ENCODE results near the gene PEX7. TPM values are rescaled to one million over a fixed set of nuclear protein-coding genes. Genes with fewer than 3 reads are reported as not detected.
"Not testable (repeated sequence)": the region's sequence is repeated elsewhere in the genome, so short reads cannot be mapped to it uniquely, and the experiment has no call there.

The PEX7 gene
- total RNA-seq, 1 experiment from 2014 or later = 15.7 TPM

DNA sequence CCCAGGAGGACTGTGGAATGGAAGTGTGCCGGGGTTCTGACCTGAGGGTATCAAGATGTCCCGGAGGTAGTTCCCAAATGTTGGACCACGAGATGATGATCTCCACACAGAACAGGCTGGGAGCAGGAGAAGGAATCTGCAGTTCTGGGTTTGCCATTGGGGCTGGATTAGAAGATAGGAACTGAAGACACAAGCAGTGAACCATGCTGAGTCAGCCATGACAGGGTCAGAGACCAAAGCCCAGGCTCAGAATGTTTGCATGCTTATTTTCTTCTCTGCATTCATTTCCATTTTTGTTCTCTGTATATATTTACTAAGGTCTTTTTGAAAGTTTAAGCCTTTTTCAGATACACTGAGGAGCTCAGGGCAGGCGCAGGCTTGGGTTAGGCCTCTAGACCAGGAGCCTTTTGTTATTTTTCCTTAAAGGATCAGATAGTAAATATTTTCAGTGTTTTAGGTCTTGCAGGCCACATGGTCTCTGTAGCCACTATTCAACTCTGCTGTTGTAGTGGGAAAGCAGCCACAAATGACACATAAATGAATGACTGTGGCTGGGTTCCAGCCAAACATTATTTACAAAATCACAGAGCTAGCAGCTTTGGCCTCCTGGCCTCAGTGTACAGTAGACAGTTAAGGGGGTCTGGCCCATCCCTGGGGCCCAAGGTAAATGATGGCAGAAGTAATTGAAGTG, 128.2 kb downstream of the PEX7 start:
- peak; percentile 29 for DNase-seq (ENCODE audit: low read depth)

DNA sequence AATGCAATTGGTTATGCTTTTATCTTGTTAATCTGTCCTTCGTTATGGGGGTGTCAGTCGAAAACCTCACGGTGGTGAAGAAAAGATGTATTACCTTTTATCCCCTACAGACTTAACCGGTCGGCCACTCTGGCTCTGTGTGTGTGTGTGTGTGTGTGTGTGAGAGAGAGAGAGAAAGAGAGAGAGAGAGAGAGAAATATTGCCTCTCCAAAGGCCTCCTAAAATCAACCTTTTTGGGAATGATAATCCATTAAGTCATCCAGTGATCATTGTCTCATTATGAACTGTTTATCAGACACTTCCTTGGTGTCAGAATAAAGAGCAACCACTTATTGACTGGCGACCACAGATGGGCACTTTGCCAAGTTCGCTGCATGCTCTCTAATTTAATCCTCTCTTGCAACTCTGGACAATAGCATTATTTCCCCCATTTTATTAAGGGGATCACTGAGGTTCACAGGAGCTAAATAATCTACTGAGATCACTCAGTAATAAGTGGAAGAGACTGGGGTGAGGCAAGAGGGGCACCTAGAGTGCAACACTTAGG, 130.4 kb downstream of the PEX7 start:
- DNase-seq (ENCODE audit: low read depth) = no peak

DNA sequence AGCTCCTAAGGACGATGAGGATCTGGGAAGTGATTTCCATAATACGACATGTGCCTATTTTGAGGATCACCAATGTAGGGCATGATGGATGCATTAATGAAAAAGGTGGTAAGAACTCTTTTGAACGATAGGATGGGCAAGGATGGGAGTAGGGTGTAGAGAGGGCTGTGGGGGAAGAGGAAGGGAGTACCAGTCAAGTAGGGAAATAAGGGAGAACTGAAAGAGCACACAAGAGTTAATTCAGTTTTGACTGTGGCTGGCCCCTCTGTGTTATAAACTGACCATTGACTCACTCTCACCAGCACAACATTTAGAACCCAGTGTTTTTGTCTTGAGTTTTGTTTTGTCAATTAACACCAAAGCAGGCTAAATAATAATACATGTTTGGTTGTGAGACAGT, 132.7 kb downstream of the PEX7 start:
- no peak for DNase-seq (ENCODE audit: low read depth)

DNA sequence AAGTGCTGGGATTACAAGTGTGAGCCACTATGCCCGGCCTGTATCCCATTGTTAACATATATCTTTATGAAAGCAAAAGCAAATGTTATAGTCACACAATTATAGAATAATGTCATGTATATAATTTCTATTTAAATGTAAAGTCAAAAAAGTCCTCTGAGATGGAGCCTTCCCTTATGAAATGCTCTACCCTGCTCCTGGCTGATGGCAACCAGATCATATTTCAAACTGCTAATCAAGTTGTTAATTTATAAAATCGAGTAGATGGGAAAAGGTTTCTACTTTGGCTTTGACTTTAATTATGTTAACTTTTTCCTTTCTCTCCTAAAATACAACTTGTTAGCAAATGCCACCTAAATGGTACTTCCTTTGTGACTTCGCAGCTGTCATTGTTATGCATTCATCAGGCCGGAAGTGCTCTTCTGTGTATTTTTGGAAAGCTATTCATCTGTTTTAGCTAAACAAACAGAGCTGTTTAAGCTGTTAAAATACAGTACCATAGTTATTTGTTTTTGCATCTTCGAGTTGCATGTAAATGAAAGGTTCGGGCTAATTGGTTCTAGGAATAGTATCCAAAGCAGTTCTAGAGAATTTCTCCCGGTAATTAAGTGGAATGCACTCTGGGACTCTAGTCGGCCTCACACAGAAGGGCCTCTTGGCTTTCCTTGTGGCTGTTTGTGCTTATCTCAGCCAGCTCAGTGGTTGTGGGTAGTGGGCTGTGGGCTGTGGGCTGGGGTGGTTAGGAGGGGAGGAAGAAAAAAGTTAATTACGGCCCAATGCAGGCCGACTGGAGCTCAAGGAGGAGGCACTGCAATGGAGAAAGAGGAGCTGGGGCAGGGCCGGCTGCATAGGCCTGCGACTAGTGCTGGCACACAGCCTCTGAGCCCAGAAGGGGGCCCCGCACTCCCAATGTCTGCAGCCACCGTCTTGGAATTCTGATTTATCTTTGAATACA, 134.5 kb downstream of the PEX7 start:
- DNase-seq (ENCODE audit: low read depth) = peak; percentile 34

DNA sequence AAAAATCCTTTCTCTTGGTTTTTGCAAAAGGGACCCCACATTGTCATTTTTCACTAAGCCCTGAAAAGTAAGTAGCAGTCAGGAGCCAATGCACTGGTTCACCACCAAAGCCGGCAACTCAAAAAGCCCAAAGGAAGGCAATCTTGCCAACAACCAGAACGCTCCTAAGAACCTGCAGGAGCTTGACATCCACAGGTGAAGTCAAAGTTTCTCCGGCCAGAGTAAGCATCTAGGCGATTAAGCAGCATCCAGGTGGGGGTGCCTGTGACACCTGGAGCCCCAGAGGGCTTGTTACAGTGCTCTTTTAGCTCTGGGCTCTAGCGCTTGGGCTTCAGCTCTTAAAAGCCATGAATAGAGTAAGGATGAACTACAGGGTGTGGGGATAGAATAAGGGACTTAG, 135.8 kb downstream of the PEX7 start:
- DNase-seq (ENCODE audit: low read depth) = no peak

DNA sequence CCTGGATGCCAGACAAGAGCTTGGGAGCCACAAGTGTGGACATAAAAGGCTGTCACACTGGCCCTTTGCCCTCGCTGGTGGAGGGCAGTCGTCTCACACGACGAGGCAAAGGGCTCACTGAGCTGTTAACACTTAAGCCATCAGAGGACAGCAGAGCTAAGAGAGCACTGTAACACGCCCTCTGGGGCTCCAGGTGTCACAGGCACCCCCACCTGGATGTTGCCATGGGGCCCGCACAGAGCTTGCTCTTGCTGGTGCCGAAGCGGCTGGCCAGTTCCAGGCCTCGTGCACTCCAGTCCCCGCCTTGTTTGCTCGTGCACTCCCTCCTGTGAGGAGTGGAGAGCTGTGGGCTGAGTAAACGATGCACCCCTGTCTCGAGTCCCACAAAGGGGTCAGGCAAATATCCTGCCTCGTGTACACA, 137.1 kb downstream of the PEX7 start:
- no peak for DNase-seq (ENCODE audit: low read depth)

DNA sequence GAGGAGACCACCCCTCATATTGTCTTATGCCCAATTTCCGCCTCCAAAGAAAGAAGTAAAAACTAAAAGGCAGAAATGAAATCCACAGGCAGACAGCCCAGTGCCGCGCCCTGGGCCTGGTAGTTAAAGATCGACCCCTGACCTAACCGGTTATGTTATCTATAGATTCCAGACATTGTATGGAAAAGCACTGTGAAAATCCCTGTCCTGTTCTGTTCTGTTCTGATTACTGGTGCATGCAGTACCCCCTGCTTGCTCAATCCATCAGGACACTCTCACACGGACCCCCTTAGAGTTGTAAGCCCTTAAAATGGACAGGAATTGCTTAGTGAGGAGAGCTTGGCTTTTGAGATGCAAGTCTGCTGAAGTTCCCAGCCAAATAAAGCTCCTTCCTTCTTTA, 137.5 kb downstream of the PEX7 start:
- not testable (repeated sequence) for DNase-seq (ENCODE audit: low read depth)

DNA sequence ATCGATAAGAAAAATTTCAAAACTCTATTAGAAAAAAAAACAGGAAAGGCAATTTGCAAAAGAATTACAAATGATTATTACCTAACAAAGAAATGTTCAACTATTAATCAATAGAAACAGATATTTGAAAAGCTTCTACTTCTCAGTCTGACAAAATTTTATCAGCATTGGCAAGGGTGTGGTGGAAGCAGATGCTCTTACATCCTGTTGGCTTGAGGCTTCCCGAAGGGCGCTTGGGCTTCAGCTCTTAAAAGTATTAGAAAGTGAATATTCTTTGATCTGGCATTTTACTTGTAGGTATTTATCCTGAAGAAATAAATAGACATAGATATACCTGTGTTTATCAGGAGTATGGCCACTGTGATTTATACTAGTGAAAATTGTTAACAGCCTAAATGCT, 138.4 kb downstream of the PEX7 start:
- no peak for DNase-seq (ENCODE audit: low read depth)

DNA sequence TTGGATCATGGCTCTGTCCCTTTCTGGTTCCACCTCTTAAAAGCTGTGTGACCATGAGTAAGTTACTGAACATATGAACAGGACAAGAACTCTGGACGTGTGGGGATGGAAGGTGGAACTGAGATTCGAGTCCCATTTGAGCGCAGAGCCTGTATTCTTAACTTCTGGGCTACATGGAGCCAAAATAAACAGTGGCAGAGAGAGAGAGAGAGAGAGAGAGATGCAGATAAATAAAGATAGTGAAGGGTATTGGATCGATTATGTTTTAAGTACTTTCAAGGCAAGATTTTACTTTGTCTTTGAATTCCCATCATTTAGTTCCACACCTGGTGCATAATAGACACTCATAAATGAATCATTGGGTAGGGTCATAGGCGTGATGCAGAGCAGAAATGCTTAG, 139.5 kb downstream of the PEX7 start:
- no peak for DNase-seq (ENCODE audit: low read depth)

DNA sequence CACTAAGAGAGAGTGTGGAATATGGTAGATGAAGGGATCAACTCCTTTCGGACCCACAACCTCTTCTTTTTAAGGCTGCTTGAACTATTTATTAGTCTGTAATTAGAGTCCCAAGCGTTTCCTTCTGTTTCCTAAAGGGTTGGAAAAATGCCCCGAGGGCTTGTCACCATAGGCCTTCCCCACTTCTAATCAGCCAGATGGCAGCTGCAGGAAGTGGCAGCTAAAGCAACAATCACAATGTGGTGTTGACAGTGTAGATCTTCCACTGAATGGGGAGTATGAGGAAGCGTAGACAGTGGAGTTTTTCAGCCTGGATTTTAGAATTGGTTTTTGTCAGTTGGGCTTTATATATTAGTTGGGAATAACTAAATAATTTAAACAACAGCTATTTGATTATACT, 140.3 kb downstream of the PEX7 start:
- DNase-seq (ENCODE audit: low read depth) = peak; percentile 47

DNA sequence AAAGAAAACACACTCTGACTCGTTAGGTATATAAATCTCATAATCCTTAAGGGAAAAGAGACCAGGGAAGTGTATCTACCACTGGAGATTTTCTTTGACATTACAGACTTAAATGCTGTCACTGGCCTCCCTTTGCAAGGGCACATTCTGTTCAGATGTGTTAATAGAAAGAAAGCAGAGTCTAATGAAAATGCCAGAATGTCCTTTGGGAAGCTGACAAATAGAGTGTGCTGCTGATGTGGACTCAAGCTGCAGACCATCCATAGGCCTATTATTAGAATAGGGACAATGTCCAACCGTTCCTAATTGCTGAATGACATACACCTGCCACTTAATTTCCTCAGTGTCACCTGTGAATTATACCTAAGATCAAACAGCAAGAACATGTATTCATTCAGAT, 140.9 kb downstream of the PEX7 start:
- DNase-seq (ENCODE audit: low read depth) = no peak

Other genes with a start within 250 kb of the PEX7 start
- gene MAP3K5, start 30.1 kb upstream of the PEX7 start, total RNA-seq (2014; rRNA removed) = 51.5 and 68.5 TPM in 2 replicates
- gene SLC35D3, start 99.7 kb downstream of the PEX7 start, total RNA-seq (2014; rRNA removed) = not detected in 2 replicates
- gene IL20RA, start 222.4 kb downstream of the PEX7 start, total RNA-seq (2014; rRNA removed) = 0.11 TPM in 1 of 2 replicates, not detected in the other